ENCODE results near the gene PTPN12. TPM values are rescaled to one million over a fixed set of nuclear protein-coding genes. Genes with fewer than 3 reads are reported as not detected.

The PTPN12 gene
- total RNA-seq, 1 experiment from 2014 or later, result 39.5 TPM

GRCh38 chr7:77685233-77685632, 148.1 kb downstream of the PTPN12 start:
- in situ Hi-C loops (cut with HindIII; ENCODE audit: low pct_unique_long_range_greater_than_20kb, low sequenced_read_pairs), result no loop called here

GRCh38 chr7:77687100-77687746, 150.1 kb downstream of the PTPN12 start:
- in situ Hi-C loops (cut with HindIII; ENCODE audit: low pct_unique_long_range_greater_than_20kb, low sequenced_read_pairs), result no loop called here
- no peak for DNase-seq (ENCODE audit: low read depth, low spot score)

More at GRCh38 chr7:77685233-77685632, 148.1 kb downstream of the PTPN12 start:
- no peak for DNase-seq (ENCODE audit: low read depth, low spot score)

- in situ Hi-C loops (cut with HindIII; ENCODE audit: low pct_unique_long_range_greater_than_20kb, low sequenced_read_pairs), result no loop called here
These were observed 150.7 kb downstream of the PTPN12 start for GRCh38 chr7:77687747-77688144.

More at GRCh38 chr7:77687747-77688144, 150.7 kb downstream of the PTPN12 start:
- no peak for DNase-seq (ENCODE audit: low read depth, low spot score)

Other genes with a start within 250 kb of the PTPN12 start
- gene GSAP, start 120.9 kb upstream of the PTPN12 start, total RNA-seq (2014; rRNA removed; shearing (Covaris generic)), result 10.6 and 11.1 TPM in 2 replicates
- 27.2 and 29.3 TPM in 2 replicates for gene RSBN1L, start 159.2 kb downstream of the PTPN12 start, total RNA-seq (2014; rRNA removed; shearing (Covaris generic))